ENCODE measurements around the gene TTC24.
"Not testable (repeated sequence)": the region's sequence is repeated elsewhere in the genome, so short reads cannot be mapped to it uniquely, and the experiment has no call there.

TTC24 gene

GRCh38 chr1:156631152-156631551 is 51.6 kb downstream of the TTC24 start:
- TF ChIP-seq CTCF (IDR thresholded peaks at IDR 0.05), result peak; percentile 75
- H3K27ac ChIP-seq, result not testable (repeated sequence)

- no peak overlapping the region for H3K27ac ChIP-seq
- no peak for TF ChIP-seq CTCF (IDR thresholded peaks at IDR 0.05)
Observed at GRCh38 chr1:156632355-156632754, 52.8 kb downstream of the TTC24 start.
